ENCODE measurements around the gene TMEM181.
"Not testable (repeated sequence)": the region's sequence is repeated elsewhere in the genome, so short reads cannot be mapped to it uniquely, and the experiment has no call there.

Gene TMEM181

DNA sequence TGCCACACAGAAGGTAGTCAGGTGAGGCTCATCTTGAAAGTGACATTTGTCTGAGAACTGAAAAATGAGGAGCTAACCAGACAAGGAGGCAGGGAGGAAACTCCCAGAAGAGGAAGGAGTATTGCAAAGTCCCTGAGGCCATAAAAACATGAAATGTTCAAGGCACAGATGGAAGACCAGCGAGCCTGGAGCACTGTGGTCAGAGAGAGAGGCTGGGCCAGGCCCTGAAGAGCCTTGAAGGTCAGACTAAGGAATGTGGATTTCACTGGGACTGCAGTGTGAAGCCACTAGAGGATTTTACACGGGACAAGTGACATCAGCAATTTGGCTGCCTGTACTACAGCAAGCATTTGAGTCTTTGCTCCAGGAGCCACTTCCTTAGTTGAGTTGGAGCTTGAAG is 21.1 kb upstream of the TMEM181 start:
- DNase-seq (ENCODE audit: low spot score), result no peak

DNA sequence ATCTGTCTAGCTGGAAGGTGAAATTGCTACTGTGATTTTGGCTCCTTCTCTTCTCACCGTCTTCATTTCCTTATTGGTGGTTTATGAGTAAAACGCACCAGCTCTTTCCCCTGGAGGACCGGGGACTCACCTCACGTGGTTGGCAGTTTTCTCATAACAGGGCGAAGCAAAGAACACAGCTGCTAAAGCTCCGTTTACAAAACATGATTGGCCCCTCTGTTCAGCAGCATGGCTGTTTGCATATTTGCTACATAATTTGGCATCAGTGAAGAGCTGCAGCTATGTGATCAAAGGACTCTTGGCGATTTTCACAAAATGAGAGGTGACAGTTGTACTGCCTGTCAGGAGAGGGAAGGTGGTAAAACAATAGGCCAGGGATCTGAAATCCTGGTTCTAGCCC is 20.5 kb upstream of the TMEM181 start:
- DNase-seq (ENCODE audit: low spot score), result no peak

DNA sequence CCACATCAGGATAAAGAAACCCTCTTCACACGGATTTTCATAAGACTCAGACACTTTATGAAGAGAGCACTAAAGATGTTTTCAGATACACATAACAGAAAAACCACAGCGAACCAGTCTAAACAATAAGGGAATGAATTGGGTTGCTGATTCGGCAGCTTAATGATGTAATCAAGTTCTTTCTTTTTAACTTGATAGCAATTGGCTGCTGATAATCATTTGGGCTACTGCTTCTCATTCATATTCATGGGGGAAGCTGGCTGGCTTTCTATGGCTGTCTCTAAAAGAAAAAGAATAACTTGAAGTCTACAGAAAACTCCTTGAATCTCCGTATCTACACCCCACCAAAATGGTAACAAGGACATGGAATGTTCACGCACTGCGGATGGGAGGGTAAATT is 20.0 kb upstream of the TMEM181 start:
- DNase-seq (ENCODE audit: low spot score), result no peak

DNA sequence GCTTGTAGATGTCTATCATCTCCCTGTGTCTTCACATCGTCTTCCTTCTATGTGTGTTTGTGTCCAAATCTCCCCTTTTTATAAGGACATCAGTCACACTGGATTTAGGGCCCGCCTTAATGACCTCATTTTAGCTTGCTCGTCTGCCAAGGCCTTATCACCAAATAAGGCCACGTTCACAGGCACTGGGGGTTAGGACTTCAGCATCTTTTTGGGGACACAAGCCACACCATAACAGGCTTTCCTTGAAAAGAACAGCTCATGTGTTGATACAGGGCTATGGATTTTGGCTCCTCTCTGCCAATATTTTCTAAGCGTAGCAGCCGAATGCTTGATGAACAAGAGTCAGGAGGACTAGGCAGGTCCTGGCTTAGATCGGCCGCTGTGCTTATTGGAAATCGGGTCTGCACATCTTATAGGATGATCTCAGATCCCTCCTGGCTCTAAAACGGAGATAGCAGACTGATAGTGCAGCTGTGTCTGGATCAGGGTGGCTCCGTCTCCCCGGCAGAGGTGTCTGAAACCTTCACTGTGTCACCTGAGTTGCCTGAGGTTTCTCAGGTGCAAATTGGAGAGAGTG is 16.2 kb upstream of the TMEM181 start:
- DNase-seq (ENCODE audit: low spot score), result no peak

DNA sequence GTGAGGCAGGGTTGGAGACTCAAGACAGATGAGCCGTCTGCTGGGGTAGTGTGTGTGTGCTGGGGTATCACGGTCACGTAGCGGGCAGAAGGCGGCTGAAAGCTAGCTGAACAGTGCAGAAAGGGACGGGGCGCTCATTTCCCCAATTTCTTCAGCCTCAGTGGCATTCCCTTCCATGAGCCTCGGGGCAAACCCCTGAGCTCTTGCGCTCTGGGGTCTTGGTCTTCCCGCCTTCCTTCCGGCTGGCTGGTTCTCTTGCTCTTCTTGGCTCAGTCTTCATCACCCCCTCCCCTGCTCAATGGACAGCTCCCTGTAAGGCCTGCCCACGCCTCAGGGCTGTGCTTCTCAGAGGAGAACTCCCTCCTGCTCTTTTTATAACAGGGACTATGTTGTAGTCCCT is 15.5 kb upstream of the TMEM181 start:
- DNase-seq (ENCODE audit: low spot score), result no peak

DNA sequence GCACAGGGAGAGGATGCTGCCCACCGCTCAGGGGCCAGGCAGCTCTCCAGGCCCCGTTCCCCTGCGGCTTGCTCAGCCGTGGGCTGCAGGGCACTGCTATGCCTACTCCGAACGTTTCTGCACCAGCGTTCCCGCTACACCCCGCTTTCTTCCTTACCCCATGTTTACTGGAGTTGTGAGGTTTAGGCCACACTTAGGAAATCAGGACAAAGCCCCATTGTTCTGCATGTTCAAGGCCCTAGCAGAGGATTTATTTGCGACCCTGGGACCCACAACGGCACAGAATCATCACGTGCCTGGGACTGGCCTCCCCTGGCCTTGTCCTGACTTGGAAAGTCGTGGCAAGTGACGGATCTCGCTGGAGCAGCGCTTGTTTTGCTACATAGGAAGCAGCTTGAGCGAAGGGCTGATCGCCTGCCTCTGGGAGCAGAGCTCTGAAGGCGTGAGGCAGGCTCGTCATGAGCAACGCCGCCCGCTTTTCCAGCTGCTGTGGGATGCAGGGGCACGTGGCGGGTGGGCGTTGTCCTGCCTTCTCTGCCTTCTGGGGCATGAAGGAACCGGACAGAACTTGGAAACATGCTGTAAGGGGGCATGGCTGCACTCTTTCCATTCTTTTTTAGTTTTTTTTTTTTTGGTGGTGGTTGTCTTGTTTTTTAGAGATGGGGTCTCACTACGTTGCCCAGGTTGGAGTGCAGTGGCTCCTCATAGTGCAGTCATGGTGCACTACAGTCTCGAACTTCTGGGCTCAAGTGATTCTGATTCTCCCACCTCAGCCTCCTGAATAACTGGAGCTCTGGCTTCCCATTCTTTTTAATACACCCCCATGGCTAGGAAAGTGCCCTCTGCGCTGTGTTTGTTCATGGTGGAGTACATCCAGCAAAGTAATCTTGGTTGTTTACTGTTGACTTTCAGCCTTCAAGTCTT is 14.6 kb upstream of the TMEM181 start:
- DNase-seq (ENCODE audit: low spot score), result no peak

DNA sequence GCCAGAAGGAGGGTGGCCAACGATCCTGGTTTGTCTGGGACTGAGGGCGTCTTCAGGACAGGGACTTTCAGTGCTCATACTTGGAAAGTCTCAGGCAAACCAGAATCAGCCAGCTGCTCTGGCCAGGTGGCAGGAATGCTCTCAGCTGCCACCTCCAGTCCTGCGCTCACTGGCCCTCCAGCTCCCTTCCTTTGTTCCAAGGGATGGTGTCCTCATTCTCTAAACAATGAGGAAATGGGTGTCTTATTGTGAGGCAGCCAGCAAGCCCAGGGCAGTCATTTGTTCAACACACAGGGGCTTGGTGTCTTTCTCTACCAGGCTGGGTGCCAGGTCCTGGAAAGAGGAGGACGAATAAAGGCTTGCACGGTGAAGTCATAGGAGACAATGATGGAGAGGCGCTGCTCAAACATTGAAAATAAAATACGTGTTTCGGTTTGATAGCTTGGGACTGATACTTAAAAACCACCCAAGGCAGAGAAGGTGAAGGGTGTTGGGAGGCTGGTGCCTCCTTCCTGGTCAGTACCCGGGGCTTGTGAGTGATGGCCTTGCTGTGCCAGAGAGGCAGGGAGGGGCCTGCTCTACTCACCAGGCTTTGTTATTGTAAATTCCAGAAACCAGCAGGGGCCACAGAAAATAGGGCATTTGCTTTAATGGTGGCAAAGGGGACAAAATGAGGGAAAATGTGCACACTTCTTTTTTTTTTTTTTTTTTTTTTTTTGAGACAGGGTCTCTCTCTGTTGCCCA is 11.3 kb upstream of the TMEM181 start:
- no peak for DNase-seq (ENCODE audit: low spot score)

DNA sequence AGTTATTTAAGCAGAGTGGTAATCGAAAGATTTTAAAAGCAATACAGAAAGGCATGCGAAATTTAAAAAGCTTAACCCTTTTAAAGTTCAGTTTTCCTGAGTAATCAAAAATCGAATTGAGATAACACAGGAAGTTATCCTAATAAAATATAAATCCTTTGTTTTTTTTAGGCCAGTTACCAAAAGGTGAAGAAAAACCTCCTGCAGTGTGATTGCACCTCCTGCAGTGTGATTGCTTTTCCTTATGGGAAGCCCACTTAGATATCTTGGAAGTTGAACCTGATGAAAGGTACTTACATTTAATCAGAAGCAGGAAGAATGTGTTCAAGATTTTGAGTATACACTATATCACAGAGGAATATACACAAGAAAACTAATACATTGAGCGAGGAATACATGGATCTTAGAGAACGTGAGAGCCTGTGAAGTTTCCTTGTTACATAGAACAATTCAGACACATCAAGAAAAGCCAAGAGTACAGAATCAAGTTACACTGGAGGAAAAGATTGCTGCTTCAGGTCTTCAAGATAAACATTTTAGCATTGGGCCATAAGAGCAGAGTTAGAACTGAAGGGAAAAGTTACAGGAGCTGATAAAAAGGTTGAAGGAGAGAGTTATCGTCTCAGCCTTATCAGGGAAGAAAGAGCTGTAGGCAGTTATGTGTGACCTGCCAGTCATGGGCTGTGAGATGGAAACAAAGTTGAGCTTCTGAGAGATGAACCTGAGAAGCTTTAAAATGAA is 7.7 kb upstream of the TMEM181 start:
- DNase-seq (ENCODE audit: low spot score), result no peak

DNA sequence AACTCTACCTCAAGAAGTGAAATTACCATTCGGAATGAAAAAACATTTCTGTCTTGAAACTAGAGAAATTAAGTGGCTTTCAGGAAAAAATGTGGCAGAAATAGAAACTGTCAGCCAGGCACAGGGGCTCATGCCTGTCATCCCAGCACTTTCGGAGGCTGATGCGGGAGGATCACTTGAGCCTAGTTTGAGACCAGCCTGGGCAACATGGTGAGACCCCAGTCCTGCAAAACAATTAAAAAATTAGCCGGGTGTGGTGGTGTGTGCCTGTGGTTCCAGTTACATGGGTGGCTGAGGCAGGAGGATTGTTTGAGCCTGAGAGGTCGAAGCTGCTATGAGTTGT is 7.1 kb upstream of the TMEM181 start:
- DNase-seq (ENCODE audit: low spot score), result no peak

DNA sequence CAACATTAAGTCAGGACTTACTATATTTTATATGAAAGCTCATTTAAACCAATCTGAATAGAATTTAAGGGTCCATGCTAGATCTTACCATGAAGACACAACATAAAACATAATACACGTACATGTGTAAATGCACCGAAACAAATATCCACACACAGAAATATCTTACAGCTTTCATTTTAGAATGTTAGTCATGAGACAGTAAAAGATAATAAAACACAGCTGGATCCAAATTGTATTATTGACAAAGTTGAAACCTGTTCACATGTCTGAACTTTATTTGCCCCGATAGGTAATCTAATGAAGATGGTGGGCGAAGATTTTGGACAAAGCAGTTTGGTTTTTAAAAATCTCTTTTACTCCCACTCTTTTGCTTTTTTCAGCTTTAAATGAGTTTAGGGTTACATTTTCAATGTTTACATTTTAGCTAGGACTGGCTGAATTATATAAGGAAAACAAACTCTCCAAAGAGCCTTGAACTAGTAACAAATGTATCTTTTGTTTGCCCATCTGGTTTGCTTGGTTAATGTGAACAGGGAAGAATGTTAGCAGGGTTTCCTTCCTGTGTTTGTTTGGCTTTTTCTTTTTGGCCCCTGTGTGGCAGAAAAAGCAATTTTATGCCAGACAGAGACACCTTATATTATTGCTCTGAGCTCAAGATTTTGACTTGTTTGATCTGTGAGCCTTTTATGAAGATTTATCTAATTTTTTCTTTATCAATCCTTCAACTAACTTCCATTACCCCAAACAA is 5.1 kb upstream of the TMEM181 start:
- no peak for DNase-seq (ENCODE audit: low spot score)

DNA sequence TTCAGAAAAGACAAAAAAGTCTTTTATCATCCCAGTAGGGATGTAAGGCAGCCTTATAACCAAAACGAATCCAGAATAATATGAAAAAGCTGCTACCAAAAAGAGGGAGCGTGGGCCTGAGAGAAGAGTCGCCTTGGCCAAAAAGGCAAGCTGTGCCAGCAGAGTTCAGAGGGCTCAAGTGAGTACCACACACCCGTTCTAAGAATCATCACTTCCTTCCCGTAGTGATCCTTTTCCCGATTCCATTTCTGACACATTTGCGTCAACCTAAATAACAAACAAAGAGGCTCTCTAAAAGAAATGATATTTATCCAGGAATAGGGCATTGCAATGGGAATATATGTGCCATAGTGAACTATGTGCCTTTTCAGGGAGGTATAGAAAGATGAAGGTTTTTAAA is 3.8 kb upstream of the TMEM181 start:
- no peak for DNase-seq (ENCODE audit: low spot score)

DNA sequence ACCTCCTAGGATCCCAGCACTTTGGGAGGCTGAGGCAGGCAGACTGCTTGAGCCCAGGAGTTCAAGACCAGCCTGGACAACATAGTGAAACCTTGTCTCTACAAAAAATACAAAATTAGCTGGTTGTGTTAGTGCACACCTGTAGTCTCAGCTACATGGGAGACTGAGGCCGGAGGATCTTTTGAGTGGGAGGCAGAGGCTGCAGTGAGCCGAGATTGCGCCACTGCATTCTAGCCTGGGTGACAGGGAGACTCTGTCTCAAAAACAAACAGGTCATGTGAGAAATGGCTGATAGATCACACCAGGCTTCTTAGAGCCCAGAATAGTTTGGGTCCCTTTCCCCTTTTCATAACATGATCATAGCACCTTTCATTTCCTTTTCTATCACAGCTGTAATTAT is 2.8 kb upstream of the TMEM181 start:
- not testable (repeated sequence) for DNase-seq (ENCODE audit: low spot score)

DNA sequence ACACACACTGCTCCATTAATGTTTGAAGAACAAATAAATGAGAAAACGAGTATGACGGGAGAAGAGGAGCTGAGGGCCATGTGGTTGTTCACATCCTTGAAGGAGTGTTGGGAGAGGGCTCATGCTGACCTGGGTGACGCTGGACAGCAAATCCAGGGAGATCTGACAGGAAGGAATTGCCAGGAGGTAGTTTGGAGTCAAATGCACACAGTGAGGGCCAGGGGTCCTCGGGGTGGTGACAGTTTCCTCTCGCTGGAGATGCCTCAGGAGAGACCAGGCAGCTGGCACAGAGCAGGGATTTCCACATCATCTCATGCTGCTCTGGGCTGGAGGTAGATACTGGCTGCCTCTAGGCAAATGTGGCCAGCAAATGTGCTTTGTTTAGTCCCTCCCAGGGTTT is 2.0 kb upstream of the TMEM181 start:
- no peak for DNase-seq (ENCODE audit: low spot score)

DNA sequence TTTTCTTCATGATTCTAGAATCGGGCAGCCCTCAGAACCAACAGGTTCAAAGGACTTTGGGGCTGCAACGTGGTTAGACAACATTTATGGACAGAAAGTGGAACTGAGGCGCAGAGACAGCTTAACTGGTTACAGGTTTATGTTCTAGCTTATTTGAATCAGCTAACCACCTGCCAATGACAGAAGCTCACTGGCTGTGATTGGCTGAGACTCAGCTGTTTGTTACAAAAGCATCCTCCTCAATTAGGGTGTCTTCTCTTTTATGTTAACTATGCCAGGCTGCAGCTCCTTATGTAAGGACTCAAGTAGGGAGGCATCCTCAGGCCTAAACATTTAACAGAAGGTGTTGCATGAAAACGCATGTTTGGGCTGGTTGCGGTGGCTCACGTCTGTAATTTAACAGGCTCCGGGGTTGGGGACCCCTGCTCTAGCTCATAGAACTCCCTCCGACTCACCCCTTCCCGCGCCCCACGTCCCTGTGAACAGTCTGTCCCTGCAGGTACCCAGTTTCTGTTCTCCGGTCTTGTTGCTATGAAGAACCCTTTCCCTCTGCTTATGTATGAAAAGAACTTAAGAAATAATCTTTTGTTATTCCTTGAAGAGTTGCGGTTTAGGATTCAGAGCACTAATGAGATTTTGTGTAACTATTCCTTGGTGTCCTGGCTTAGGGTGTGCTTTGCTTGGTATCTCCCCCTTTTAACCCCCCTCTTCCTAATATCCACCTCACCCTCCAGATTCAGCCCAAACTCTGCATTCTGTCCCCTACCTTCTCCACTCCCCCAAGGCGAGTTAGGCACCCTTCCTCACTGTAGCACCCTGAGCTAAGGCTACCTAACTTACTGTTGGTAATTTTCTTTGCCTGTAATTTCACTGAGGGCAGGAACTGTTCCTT is 1.2 kb upstream of the TMEM181 start:
- no peak for DNase-seq (ENCODE audit: low spot score)

DNA sequence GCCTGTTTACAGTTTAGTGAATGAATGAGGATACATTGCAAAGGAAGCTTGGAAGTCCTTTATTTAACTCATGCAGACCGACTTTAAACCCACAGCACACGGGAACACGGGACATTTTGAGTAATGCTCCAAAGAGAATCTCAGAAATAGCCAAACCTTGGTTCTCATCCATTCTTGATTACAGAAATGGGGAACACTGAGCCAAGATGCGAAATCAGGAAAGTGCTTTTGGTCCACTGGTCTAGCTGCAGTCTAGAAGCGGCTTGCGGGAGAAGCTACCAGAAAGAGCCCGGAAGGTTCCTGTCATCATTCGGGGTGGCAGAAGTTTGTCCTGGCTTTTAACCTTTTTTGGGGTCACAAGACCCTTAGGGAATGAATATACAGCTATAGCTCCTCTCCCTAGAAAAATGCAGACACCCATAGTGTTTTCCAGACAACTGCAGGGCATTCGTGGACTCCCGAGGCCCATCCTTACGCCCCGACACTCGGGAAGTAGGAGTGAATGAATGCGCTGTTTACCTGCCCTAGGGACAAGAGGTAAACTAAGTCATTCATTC is 475 bp upstream of the TMEM181 start:
- no peak for DNase-seq (ENCODE audit: low spot score)

DNA sequence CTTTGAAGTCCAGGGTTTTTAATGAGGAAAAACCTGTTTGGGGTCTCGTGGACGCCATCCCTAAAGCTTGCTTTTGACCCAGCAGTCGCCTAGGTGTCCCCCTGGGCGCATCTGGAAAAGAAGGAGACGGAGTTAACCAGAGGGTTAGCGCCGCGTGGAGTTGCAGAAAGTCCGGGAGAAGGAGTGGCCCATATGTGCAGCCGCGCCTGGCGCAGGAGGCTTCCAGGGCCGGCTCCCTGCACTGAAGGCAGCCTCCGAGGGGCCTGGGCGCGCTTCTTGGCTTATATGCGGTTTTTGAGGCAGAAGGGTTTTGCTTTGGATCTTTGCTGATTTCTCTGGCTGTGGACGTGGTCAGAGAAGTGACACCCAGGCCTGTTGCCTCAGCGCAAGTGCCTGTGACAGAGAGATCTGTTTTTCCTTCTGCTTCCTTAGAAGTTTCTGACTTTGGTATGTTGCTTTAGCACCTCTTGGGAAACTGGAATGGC is 987 bp downstream of the TMEM181 start:
- peak; percentile 39 for DNase-seq (ENCODE audit: low spot score)

DNA sequence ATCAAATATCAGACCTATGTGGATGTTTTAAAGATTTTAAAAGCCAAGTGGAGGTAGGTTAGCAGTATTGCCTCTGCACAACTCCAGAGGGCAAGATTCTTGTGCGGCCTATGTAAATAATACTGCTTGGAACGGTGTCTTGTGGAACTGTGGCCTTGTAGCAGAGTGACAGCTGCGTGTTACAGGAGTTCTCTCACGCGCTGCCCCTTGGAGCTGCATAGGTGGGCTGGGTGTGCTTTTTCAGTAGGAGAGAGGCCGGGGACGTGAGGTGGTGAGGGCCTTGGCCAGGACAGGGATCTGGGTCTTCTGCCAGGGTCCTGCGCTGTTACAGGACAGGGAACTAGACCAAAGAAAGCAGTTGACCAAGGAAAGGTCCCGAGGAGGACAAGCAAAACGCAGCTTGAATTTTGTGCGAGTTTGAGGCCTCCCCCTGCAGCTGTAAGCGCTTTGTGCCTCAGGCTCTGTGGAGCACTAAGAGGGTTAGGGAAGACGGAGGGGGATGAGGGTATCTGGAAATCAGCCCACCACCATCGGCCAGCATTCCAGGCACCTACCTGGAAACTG is 1.5 kb downstream of the TMEM181 start:
- DNase-seq (ENCODE audit: low spot score), result no peak

DNA sequence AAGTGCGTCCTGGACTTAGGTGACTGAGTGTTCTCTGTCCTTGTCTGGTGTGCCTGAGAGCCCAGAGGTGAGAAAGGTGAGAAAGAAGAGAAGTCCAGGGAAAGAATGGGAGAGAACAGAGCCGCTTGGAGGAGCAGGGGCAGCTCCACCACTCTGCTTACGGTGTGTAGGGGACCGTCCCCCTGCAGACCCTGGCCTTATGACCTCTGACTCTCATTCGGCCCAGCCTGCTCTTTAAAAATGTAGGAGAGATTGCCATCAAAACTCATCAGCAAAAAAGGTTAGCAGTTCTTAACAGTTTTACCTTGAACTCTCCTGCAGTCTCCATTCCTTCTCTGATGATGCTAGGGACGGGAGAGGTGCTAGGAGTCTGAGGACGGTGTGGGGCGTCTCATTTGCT is 2.0 kb downstream of the TMEM181 start:
- DNase-seq (ENCODE audit: low spot score), result no peak

DNA sequence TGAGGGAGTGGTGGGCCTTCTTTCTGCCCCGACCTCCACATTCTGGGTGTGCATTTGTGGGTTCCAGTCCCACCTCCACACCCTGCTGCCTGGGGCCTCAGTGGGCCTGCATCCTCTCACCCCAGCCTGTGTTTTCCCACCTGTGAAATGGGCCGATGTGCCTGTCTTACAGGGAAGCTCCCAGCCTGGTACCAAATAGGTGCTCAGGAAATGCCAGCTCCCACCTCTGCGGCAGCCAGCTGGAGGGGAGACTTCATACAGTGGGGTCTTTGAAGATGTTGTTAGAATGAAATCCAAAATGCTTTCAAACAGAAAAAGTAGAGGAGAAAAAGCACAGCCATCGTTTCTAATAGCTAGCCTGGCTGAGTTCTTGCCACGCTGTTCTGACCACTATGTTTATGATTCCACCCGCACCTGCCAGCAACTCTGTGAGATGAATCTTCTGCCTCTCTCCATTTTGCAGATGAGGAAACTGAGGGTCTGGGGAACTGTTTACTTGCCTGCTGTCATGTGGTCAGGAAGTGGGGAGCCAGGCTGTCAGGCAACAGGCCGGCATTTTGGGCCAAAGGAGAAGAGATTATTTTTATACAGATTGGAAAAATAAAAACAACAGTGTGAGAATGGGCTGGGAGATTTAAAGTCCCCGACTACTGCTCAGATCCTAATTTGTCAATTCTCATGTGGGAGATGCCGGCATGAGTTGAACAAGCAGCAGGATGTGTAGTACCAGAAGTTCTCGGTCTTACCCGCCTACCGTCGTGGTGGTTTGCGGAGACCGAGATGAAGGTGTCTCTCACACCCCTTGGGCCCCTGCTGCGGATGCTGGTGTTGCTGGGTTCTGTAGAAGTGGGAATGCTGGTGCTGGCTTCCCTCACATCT is 4.6 kb downstream of the TMEM181 start:
- no peak for DNase-seq (ENCODE audit: low spot score)
